Right lobe of liver (tissue), 4 donors: ENCODE measurements around the gene COL1A2.

ENCODE experiments used
- POLR2A ChIP-seq: fragments of 450-650 bp; IDR thresholded peaks from one replicate; pipeline ENCODE4 v1.6.1; 2017; ENCODE audit warnings: antibody characterized with exemption, mild to moderate bottlenecking
- TF ChIP-seq, protein P1 (sequence below), 4 donors: fragments of 200-600 bp in 3 of 4; fragments of 450-650 bp in 1 of 4; IDR thresholded peaks; one replicate each; pipeline versions ENCODE4 v1.5.1 to v1.8.0; 2016 to 2022; ENCODE audit warnings: antibody characterized with exemption in 4 of 4, mild to moderate bottlenecking in 2 of 4
- donor health status: DM: no; HTN: no; CAD: no.
- donor health status: DM: no; HTN: no; CAD: no.
- donor health status: DM: no; HTN: yes; CAD: no.

DNA sequence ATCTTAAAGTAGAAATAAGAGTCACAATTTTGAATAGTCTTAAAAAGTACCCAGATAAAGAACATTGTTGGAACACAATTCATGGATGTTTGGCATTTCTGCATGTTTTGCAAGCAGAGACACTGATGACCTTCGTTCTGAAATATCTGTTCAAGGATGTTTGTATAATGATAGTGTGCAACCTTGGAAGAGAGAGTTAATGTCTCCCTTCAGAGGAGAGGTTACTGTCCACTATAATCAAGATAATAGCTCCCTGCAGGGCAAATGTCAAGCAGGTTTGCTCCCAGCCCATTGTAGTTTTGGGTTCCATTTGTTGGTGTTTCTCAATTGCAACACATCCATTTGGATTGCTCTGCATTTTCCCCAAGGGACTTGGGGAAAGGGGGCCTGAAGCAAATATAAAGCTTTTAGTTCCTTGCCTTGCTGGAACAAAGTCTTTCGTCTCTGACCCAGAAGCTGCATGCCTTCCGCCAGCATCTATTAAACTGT, 45.2 kb downstream of the COL1A2 start:
- TF ChIP-seq, protein P1, sequence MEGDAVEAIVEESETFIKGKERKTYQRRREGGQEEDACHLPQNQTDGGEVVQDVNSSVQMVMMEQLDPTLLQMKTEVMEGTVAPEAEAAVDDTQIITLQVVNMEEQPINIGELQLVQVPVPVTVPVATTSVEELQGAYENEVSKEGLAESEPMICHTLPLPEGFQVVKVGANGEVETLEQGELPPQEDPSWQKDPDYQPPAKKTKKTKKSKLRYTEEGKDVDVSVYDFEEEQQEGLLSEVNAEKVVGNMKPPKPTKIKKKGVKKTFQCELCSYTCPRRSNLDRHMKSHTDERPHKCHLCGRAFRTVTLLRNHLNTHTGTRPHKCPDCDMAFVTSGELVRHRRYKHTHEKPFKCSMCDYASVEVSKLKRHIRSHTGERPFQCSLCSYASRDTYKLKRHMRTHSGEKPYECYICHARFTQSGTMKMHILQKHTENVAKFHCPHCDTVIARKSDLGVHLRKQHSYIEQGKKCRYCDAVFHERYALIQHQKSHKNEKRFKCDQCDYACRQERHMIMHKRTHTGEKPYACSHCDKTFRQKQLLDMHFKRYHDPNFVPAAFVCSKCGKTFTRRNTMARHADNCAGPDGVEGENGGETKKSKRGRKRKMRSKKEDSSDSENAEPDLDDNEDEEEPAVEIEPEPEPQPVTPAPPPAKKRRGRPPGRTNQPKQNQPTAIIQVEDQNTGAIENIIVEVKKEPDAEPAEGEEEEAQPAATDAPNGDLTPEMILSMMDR (IDR thresholded peaks at IDR 0.05): no peak
- no peak for TF ChIP-seq POLR2A
